Measurements from ENCODE around the gene NELL1.

DNA sequence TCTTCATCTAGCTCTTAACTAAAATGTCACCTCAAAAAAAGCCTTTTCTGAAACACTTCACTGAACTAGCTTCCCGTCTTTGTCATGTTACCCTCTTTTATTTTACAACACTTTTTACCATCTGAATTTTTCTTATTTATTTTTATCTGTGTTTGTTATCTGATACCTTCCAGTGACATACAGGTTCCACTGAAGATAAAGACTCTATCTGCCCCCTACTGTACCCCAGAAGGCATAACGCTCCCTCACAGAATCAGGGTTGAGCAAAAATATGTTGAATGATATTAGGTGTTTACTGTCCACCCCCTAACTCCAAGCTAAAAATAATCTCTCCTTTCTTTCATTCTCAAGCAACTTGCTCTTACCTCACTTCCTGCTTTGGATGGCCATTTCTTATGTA, 654.2 kb downstream of the NELL1 start:
- TF ChIP-seq EZH2 (IDR thresholded peaks at IDR 0.05; ENCODE audit: insufficient read depth, poor library complexity, severe bottlenecking) (no peak), EZH2phosphoT487 (IDR thresholded peaks at IDR 0.05; ENCODE audit: insufficient read depth, low read depth) (no peak)
